Kasumi-1 (cell line): ENCODE results near the gene FNDC3B.
A peak's percentile ranks its signal among the peaks of the same experiment; 100 is the strongest.

ENCODE experiments used
- DNase-seq, 2 experiments: peaks; one replicate each; lab custom pipeline; 2025; lab: John Stamatoyannopoulos, UW

FNDC3B gene

DNA sequence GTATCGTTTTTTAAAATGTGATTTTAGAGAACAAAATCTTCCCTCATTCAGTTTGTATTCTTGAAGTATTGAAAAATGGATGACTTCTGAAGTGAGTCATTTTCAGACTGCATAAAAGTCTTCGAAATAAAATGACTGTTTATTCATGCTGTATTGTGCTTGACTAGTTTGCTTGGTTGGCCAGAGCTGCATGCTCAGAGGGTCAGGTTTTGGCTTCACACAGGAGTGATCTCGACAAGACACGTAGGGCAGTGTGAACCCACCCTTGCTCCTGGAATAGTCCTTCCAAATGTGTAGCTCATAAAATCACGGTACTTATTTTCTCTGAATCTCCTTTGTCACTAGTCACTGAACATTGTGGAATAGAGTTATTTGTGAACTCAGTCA, 73.3 kb downstream of the FNDC3B start:
- no peak for DNase-seq

DNA sequence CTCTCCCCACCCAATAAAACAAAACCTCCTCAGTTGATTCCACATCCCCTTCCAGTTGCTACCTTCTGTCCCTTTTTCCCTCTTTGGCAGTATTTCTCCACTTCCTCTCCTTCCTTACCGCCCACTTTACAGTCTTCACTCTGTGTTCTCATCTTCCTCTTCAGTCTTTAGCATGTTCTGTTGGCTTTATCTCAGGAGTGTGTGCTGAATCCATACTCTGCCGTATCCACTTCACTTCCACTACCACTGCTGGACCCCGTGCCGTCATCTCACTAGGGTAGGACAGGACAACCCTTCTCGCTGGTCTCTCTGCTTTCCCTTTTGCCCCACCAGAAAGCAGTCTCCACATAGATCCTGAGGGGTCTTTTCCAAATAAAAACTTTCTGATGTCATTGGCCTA, 74.3 kb downstream of the FNDC3B start:
- DNase-seq = no peak

DNA sequence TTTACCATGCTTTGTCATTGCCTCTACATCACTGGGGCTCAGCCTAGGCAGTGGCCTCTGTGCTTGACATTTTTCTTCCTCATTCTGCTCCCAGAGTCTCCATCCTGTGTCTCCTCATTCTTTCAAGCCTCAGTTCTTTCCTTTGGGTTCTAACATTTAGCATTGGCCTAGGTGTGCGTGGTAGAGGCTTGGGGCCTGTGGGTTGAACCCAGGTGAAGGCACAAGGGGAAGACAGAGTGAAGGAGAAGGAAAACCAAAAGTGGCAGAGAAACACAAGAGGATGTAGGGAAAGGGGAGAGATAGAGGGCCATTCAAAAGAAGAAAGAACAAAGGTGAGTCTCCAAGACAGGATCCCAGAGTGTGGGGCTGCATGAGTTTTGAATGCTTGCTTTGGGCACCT, 75.7 kb downstream of the FNDC3B start:
- DNase-seq = no peak

DNA sequence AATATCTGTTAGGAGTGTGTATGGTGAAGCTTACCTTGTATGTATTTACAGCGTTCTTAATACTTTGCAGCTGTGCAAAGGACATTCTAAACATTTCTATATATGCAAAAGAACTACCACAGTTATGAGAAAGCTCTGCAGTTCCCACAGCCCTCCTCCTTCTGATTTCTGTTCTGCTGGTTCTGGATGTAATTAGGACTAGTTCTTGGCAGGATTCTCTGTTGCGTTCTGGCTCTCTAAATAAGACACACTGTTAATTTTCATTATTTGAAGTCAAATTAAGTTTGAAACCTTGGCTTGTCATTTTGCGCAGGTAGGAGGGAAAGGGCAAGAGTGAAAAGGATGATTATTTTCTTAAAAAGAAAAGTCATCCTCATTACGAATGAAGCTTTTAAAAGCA, 76.4 kb downstream of the FNDC3B start:
- no peak for DNase-seq

DNA sequence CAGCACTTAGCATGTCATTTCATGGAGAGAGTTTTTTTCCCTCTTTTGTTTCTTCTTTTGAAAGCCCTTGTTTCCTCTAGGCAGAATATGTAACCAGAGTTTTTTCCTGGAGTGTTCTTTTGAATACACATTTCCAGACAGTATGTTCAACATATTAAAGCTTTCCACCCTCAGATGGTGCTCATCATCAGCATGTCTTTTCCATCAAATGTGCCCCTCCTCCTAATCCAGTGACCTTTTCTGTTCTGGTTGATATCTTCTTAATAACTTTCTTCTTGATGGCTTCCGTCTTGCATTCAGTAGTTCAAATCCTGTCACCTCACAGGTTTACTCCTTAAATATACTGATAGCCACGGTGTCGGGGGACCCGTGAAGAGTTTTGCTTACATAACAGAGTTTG, 78.6 kb downstream of the FNDC3B start:
- no peak for DNase-seq

DNA sequence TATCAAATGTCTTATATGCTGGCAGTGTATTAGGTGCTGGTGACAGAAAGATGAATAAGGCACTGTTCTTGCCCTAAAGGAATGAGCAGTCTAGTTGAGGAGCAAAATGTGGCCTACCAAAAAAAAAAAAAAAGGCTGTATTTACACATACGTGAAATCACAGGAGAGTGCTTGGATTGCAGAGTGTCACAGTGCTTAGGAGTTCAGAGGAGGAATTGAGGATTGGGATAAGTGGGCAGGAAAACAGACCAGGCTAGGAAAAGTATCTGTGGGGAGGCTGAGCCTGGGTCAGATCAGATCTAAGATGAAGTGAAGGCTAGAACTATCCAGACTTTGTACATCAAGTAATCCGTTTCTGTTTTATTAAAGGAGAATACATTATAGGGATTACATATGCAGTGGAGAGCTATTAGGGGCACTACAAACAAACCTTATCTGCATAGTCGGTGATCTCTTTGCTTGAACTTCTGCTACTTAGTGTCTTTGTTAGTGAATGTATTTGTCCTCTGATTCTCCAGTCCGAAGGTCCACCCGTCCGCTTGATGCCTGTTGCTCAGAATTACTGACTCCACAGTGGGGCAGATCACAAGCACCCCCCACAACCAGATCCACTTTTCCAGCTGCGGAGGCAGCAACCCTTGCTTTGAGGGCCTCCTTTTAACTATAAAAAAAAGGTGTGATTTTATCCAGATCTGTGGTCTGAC, 80.0 kb downstream of the FNDC3B start:
- DNase-seq = no peak

DNA sequence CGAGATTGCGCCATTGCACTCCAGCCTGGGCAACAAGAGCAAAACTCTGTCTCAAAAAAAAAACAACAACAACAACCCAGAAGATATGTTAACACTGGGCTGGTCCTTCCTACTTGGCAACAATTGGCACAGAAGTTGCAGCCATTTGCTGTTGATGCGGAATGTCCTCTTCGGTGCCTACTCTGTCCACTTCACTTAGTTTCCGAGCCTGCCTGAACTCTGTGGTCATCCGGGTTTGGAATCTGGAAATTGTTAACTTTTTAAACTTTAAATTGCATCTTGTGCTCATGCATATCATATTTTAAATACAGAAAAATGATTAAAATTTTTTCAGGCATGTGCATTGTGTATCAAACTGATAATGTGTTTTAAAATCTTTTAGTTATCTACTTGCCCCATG, 81.5 kb downstream of the FNDC3B start:
- no peak for DNase-seq

DNA sequence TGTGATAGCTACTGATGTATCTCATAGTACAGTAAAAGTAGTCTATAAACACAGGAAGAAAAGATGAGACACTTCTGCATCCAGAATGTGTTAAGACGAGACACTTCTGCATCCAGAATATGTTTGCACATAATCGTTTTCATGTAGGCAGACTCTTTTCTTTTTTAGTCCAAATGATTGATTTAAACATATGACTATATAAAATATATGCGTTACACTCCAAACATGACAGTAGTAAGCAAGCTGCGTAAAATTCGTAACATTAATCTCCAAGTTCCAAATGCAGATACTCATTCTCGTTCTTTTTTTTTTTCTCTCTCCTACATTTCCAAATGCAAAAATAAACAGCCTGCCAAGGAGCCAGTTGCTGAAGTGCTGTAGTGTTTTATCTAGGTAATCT, 82.6 kb downstream of the FNDC3B start:
- DNase-seq = no peak

DNA sequence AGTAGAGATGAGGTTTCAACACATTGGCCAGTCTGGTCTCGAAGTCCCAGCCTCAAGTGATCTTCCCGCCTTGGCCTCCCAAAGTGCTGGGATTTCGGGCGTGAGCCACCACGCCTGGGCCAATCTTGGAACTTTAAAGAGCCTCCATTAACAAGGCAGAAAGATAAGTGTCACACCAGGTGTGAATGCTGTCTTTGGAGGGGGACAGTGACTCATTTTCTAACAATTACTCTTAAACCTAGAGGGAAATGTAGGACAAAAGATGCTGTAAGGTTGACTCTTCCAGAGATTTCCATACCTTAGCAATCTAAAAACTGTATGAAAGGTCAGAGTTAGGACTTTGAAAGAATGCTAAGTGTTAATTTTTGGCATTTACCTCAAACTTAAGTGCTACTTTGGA, 84.9 kb downstream of the FNDC3B start:
- no peak for DNase-seq

DNA sequence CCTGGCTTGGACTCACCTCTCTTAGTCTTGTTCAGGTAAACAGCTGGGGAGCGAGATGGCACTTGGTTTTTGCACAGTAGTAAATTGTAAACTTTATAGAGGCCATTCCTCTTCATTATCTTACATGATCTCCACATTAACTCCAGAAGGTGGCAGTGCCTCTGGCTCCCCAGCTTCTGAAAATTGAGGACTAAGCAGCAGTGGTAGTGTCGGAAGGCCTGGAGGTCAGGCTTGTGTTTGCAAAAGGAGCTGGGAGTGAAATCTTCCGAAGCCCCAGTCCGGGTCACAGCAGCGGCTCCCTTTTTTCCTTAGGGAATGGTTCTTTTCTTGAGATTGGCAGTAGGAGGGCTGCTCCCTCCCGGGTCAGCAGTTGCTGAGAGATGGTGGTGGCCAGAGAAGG, 85.7 kb downstream of the FNDC3B start:
- no peak for DNase-seq

DNA sequence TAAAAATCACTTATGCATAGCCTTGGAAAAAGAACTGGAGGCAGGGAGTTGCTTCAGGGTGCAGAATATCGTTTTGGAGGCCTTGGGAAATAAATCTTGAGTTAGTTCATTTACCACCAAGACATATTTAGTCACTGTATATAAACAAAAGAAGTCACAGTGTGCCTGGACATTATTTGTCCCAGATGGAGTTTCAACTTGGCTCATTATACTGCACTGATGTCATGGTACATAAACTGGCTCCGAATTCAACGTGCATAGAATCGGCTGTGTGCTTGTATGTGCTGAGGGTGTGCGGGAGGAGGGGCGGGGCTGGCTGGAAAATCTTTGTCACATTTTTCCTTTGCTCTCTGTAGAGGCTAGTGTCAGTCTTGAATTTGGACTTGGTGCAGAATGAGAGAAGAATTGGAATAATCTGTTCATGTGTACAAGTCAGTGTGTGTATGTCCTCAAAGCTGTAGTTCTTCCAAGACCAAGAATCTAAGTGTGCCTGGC, 86.6 kb downstream of the FNDC3B start:
- no peak for DNase-seq

DNA sequence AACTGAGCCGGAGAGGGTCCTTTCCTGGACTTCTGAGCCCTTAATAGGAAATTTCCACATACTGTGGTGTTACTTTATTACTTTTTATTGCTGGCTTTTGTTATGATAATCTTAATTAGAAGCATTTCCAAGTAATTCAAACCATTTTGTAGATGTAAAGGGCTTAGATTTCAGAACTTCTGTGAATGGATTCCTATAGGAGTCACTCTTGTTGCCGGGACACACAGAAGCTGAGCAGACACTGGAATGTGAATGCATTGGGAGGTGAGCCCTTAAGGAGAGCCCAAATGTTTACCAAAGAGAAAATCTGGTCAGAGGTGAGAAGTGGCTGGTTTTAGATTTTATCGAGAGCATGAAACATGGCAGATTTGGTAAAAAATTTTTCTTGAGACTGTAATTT, 87.4 kb downstream of the FNDC3B start:
- no peak for DNase-seq

DNA sequence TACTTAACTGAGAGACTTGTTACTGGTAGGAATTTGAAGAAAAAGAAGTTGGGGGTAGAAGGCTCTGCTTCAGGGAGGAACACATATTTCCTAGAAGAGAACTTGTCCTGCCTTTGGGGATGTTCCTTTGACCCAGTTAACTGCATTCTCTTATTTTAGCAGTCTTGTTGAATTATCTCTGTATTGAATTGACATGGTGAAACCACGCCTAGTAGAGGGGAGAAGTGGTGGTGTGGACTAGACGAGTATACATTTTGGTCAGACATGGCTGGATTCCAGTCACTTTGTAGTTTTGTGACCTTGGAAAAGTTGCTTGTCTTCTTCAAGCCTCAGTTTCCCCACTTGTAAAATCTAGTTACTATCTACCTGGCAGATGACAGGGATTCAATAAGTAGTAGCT, 87.8 kb downstream of the FNDC3B start:
- DNase-seq = no peak

DNA sequence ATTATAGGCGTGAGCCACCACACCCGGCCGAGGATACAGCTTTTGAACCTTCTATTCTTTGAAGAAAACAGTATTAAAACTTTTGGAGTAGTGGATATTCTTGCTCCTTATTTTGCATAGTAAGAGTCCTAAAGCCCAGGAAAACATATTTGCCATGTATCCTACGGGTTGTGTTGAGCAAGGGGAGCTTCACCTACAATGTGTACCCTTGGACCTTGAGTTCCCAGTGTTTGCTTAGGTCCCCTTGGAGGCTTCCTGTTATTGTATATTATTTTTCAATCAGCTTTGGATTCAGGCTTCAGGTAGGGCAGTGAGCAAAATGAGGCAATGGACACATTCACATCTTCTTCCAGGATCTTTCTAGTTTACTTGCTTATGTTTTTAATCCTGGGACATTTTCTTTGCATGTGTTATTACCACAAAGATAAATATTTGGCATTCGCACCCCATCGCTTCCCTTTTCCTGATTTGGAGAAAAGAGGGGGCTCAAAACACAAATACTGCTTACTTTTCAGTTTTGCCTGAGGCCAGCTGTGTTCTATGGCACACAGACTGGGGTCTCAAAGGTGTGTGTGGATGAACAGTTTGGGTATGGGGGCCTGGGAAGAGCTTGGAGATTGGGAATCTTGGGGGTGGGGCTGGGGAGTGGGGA, 88.7 kb downstream of the FNDC3B start:
- no peak for DNase-seq

DNA sequence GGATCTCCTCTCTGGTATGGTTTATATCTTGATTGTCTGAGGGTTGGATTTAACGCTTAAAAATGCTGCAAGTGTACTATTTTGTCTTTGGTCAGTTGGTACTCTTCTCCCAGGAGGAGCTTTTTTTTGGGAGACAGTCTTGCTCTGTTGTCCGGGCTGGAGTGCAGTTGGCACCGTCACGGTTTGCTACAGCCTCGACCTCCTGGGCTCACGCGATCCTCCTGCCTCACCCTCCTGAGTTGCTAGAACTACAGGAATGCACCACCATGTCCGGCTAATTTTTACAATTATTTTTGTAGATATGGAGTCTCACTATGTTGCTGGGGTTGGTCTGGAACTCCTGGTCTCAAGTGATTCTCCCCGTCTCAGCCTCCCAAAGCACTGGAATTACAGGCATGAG, 89.5 kb downstream of the FNDC3B start:
- DNase-seq = no peak

DNA sequence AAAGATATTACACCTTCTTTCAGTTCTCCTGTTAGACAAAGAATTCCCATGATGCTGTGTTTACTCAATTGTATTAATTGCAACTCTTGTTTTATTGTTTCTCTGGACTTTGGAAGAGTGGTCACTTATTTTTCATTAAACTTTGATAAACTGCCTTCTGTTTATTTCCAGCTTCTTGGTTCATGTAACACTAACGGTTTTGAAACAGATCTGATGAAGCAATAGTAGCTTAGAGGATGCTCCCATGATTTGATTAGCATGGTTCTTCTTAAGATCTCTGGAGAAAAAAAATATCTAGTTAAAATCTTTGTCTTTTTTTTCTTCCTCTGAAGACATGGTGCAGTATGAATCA, 90.1 kb downstream of the FNDC3B start:
- DNase-seq = no peak

DNA sequence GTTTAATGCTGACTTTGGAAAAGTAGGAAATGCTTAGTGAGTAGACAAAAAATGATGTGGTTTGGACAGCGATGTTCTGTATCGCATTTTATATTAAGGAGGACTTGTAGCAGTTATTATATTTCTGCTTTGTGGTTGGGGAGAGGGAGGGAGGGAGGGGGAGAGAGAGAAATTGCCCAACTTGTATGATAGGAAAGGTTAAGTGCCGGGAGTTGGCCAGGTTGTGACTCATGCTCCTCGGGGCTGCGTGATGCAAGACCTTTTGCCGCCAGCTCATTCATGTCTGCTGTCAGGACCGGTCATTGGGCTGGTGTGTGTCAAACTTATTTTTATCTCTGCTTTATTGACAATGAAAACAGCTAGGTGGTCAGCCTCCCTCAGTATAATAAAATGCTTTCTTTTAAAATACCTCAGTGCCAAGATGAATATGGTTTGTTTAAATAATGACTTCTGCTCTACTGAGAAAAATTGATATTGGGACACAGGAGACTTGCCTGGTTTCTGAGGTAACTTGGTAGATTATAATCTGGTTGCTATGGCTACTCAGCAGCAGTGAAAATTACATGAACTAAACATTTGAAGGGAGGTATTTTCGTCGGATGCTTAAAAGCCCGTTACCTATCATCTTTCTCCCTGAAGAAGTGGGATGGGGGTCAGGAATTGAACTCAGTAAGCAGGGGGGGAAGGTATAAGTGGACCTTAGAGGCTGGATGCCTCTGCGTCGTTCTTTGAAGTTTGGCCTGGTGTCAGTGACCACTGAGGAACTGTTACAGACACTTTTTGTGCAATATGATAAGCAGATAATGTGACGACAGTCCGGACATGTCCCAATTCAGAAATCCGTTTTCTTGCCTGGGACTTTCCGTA, 90.7 kb downstream of the FNDC3B start:
- DNase-seq = peak; percentile 95 to 97

DNA sequence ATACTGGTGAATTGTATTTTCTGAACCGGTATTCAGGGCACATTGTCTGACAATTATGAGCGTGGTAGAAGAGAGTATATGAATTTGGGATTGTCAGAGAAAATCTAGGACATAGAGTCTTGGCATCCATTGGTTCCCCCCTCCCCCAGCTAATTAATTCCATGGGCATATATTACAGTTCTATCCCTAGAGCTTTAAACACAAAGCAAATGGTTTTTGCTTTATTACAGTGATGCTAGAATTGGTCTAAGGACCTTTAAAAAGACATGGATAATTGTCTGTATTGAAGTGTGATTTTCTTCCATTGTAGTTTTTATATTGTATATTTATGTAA, 91.3 kb downstream of the FNDC3B start:
- no peak for DNase-seq

DNA sequence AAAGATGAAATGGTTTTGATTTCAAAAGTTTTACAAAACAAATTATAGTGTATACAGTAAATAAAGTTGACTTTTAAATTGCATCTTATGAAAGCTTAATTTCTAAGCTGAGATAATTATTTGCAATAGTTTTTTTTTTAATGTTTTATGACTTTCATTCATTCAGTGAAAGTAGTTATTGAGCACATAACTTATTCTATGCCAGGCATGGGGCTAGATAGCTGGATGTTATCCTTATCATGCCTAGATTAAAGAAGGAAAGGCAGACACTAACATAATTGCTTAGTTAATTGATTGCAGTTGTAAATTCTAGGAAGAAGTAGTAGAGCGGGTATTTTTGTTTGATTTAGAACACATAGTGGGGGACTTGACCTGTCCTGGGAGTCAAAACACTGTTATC, 92.4 kb downstream of the FNDC3B start:
- no peak for DNase-seq

DNA sequence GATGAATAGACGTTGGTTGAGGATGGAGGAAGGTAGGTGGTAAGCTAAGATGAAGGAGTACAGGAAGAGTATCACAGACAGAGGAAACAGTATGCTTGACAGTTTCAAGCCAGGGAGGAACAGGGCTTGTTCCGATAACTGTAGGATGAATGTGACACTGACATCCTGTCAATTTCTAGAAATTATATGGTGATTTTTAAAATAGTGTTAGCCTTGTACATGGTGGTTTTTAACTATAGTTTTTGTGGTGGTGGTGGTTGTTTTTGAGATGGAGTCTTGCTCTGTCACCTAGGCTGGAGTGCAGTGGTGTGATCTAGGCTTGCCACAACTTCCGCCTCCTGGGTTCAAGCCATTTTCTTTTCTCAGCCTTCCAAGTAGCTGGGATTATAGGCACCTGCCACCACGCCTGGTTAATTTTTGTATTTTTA, 92.8 kb downstream of the FNDC3B start:
- DNase-seq = peak in 1 of 2 experiments; percentile 15

DNA sequence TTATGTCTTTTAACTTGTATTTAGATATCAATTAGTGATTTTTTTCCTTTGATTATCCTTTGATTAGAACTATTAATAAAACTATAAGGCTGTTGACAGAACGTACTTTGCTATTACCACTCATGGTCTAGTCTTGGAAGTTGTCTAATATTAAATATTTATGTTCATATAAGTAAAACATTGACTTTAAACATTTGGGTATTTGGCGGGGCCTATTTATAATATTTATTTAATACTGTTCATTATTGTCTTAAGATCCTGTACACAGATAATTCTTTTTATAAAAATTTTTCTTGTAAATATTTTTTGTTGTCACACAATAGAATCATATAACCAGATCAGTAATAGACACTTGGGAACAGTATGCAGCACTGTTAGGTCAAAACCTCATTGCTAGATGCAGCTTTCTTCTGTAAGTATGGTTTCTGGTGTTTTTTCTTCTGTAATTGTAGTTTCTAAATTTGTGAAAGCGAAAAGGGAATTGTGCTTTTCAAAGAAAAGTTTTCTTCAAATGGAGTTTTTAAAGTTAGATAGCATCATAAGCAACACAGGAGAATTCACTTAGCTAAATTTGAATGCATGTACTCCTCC, 93.4 kb downstream of the FNDC3B start:
- no peak for DNase-seq

DNA sequence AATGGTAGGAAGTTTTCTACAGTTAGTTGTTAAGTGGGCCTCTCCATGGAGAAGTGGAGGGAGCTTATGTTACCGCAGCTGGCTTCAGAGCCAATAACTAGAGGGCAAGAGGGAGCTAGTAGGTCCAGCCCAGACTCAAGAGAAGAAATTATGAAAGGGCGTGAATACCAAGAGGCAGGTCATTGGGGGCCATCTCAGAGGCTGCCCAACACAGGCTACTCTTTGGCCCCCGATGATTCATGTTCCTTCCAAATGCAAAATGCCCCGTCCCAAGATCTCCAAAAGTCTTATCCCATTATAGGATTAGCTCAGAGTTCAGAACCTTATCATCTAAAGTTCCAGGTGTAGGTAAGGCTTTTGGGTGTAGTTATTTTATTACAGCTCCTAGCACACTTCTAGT, 94.5 kb downstream of the FNDC3B start:
- no peak for DNase-seq

DNA sequence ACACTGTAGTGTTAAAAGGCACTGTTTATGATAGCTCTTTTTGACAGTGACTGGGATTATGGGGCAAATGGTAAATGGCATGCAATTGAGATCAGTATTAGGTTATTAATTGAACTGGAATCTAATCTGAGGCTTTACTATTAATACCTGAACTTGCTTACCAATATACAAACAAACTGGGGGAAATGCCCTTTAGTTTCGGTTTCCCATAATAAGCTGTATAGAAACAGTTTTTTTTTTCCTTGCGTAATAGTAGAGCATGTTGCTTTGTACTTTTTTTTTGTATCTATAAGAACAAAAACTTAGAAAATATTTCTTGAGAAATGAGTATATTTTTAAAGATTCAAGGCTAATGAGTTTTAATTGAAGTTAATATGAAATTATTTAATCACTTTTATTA, 95.0 kb downstream of the FNDC3B start:
- no peak for DNase-seq
